Cardiac muscle cell (in vitro differentiated cells and primary cell): ENCODE data around the gene ATXN7L2. TPM values are rescaled to one million over a fixed set of nuclear protein-coding genes. Genes with fewer than 3 reads are reported as not detected.
A peak's percentile ranks its signal among the peaks of the same experiment; 100 is the strongest.

ENCODE experiments used
- DNase-seq, 2 donors: peaks; one replicate each; pipeline versions ENCODE4 v3.0.0 to v3.0.0-alpha.2; 2010 to 2017; ENCODE audit warnings: low read depth in 1 of 2, low spot score in 1 of 2
- H3K27ac ChIP-seq: fragments of 200-600 bp; sonication (generic); 2 replicates; pipeline ENCODE4 v1.5.1; 2016
- H3K27me3 ChIP-seq: fragments of 200-600 bp; sonication (generic); 2 replicates; pipeline ENCODE4 v1.6.0; 2016; ENCODE audit warnings: control low read depth
- H3K36me3 ChIP-seq: fragments of 200-600 bp; sonication (generic); 2 replicates; pipeline ENCODE4 v1.5.1; 2016; ENCODE audit warnings: control low read depth
- H3K4me1 ChIP-seq: fragments of 200-600 bp; sonication (generic); 2 replicates; pipeline ENCODE4 v1.8.1; 2017; ENCODE audit warnings: low read depth, mild to moderate bottlenecking, mixed run types
- H3K4me3 ChIP-seq: fragments of 200-600 bp; sonication (generic); 2 replicates; pipeline ENCODE4 v1.5.1; 2016; ENCODE audit warnings: mild to moderate bottlenecking
- H3K9me3 ChIP-seq: fragments of 200-600 bp; sonication (generic); 2 replicates; pipeline ENCODE4 v1.5.1; 2017; ENCODE audit warnings: low read depth, mild to moderate bottlenecking, control low read depth
- polyA plus RNA-seq: library from polyadenylated mRNA; unstranded; fragments of >200 nt; fragmentation: Nextera tagmentation; extraction: Ambion mirVana; gene quantifications from 2 replicates; pipeline ENCODE4 v1.2.1, GENCODE V29; 2016
- total RNA-seq: library from RNA; depleted of rRNA; stranded (reverse); fragments of >200 nt; gene quantifications from 2 replicates; pipeline ENCODE4 v1.2.3, GENCODE V29; 2016
- TF ChIP-seq, protein P1 (sequence below): IDR thresholded peaks from 2 replicates; pipeline ENCODE4 v1.5.1; 2012; ENCODE audit warnings: low read depth, mild to moderate bottlenecking, low read length

ATXN7L2 gene
- total and polyA plus RNA-seq, 2 experiments from 2014 or later = 7.0 to 17.8 TPM

DNA sequence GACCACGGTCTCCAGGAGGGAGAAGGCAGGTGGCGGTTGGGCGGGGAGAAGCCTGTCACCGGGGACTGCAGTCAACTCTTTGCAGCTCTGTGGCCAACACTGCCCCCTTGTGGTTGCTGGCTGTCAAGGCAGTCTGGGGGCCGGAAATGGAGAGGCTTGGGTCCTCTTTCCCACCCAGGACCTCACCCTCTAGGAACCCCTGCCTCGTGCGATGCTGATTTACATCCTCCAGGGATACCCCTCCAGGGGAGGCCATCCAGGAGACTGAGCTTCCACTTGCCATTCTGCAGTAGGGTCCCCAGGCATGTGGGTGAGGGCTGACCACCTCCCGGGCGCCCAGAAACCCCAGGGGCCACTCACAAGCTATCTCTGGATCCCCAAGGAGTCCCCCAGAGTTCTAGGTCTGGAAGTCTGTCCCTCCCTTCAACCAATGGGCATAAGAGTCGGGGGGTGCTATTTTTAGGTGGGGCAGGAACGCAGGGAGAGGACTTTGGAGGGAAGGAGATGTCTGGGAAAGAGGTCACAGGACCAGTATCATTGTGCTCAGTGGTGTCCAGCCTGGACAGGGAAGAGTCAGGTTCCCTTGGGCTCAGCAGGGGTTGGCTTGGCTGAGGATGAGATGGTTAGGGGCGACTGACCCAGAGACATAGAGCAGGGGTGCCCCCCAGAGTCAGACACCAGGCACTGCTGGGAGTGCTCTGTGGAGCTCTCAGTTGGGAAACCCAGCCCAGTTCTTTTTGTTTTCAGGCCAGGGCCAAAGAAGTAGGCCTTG is 48.8 kb downstream of the ATXN7L2 start:
- TF ChIP-seq, protein P1, sequence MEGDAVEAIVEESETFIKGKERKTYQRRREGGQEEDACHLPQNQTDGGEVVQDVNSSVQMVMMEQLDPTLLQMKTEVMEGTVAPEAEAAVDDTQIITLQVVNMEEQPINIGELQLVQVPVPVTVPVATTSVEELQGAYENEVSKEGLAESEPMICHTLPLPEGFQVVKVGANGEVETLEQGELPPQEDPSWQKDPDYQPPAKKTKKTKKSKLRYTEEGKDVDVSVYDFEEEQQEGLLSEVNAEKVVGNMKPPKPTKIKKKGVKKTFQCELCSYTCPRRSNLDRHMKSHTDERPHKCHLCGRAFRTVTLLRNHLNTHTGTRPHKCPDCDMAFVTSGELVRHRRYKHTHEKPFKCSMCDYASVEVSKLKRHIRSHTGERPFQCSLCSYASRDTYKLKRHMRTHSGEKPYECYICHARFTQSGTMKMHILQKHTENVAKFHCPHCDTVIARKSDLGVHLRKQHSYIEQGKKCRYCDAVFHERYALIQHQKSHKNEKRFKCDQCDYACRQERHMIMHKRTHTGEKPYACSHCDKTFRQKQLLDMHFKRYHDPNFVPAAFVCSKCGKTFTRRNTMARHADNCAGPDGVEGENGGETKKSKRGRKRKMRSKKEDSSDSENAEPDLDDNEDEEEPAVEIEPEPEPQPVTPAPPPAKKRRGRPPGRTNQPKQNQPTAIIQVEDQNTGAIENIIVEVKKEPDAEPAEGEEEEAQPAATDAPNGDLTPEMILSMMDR = peak; percentile 98
- Histone ChIP-seq H3K27me3 (no peaks in the 10 kb centered on the region), H3K4me3 (no peak overlapping the region), H3K36me3 (no peaks in the 10 kb centered on the region), H3K27ac (no peak overlapping the region), H3K9me3 (no peaks in the 10 kb centered on the region), H3K4me1 (peaks cover 20% of the 10 kb centered on the region)
- peak; percentile 82 to 84 for DNase-seq

DNA sequence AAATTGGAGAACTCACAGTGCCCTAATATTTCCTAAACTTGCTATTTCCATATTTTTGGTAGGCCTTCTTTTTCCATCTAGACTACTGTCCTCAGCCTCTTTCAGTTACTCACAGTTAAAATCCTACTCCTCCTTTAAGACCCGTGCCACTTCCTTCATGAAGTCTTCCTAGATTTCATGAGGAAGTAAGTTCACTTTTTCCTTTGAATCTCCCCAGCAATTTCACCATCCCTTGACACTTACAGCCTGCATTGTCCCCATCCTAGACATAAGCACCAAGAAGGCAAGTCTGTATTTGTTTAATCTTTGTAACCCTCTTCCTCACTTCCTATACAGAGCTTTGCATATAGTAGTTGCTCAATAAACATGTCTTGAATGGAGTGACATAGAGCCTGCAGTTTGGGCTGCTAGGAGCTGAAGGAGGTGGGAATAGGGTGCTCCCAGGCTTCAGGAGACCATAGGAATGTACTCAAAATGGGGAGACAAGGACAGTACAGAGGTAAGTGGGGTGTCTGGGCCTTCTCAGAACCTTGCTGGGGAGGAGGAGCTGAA is 50.7 kb downstream of the ATXN7L2 start:
- H3K9me3 ChIP-seq = no peaks in the 10 kb centered on the region
- H3K27ac ChIP-seq = peak overlapping the region; percentile 71
- H3K27me3 ChIP-seq = no peaks in the 10 kb centered on the region
- H3K36me3 ChIP-seq = no peaks in the 10 kb centered on the region
- DNase-seq = no peak
- TF ChIP-seq, protein P1 = no peak
- no peak overlapping the region for H3K4me3 ChIP-seq
- H3K4me1 ChIP-seq = peaks cover 21% of the 10 kb centered on the region

DNA sequence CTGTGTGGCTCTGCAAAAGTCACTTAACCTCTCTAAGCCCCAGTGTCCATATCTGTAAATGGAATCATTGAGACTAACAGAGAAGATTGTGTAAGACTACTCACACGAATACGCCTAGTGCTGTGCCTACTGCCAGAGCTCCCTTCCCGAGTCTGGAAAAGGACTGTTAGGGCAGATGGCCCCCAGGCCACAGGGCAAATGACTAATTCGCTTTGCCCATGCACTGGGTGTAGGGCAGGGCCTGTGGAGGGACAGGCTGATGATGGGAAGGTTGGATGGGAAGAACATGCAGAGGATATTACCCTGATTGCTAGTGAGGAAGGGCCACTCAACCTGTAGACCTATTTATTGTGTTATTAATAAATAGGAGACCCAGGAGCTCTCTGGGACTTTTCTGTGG is 51.8 kb downstream of the ATXN7L2 start:
- no peak for DNase-seq
- TF ChIP-seq, protein P1 = no peak
- H3K27me3 ChIP-seq = no peaks in the 10 kb centered on the region
- H3K9me3 ChIP-seq = no peaks in the 10 kb centered on the region
- peak overlapping the region; percentile 71 for H3K27ac ChIP-seq
- H3K36me3 ChIP-seq = no peaks in the 10 kb centered on the region
- H3K4me1 ChIP-seq = peaks cover 28% of the 10 kb centered on the region
- H3K4me3 ChIP-seq = no peak overlapping the region

DNA sequence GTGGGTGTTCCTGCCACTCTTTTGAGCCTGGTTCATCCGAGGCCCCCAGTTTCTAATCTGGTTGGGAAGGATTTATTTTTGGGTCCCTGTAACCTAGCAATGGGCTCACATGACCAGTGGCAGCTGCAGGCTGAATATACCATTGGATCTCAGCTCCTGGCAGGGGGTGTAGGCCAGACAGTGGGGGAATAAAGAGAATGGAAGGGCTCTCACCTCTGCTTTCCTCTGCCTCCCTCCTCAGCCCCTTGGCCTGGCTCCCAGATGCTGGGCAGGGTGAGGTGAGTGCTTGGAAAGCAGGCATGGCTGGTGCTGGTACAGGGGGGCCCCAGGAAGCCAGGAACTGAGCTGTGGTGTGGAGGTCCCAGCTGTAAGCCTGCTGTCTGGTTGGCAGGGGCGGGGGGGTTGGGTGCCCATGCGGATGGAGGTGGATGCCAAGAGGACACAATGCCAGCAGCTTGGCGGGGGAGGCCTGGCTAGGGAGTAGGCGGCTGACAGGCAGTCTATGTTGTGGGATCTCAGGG is 52.3 kb downstream of the ATXN7L2 start:
- Histone ChIP-seq H3K4me3 (no peak overlapping the region), H3K4me1 (peaks cover 28% of the 10 kb centered on the region), H3K27me3 (no peaks in the 10 kb centered on the region), H3K27ac (peak overlapping the region; percentile 71), H3K36me3 (no peaks in the 10 kb centered on the region), H3K9me3 (no peaks in the 10 kb centered on the region)
- TF ChIP-seq, protein P1 = no peak
- DNase-seq = peak in 1 of 2 donors; percentile 65

DNA sequence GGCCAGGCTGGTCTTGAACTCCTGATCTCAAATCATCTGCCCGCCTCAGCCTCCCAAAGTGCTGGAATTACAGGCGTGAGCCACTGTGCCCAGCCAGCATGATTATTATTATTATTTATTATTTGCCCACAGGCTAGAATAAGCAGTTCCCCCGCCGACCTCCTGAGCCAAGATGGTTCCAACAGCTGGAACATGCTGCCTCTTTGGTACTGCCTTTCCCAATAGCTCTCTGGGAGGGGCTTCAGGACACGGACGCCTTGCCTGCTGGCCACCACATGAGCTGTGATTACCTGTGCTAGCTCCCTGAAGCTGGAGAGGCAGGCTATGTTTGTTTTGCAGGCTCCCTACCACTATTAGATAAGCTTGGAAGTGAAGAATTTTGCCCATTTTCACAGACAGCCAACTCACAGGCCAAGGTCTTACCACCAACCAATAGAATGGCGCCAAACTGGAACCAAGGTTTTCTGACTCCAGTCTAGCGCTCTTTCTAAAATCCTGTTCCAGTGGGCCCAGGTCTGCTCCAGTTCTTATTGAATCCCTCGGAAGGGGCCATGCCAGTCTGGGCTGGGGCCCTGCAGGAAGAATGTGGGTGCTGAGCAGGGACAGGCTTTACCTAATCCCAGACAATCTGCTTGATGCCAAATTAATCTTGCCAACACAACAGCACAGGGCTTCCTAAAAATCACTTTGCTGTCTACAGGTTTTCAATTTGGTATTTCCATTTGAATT is 53.9 kb downstream of the ATXN7L2 start:
- Histone ChIP-seq H3K27ac (no peak overlapping the region), H3K4me3 (no peak overlapping the region), H3K36me3 (no peaks in the 10 kb centered on the region), H3K4me1 (peaks cover 25% of the 10 kb centered on the region), H3K27me3 (no peaks in the 10 kb centered on the region), H3K9me3 (no peaks in the 10 kb centered on the region)
- no peak for DNase-seq
- TF ChIP-seq, protein P1 = no peak
